Measurements from ENCODE around the gene KIF22. TPM values are rescaled to one million over a fixed set of nuclear protein-coding genes. Genes with fewer than 3 reads are reported as not detected.

Gene KIF22
- total and polyA plus RNA-seq, 11 donors = 12.2 to 91.2 (median 32.2) TPM

- DNase-seq (no peak), ATAC-seq (no peak)
- Histone ChIP-seq H3K4me3 (peak overlapping the region in 1 of 12 donors; percentile 73), H3K4me1 (peaks cover 0 to 22% (median 0%) of the 10 kb centered on the region in 12 donors), H3K27ac (peak overlapping the region in 1 of 12 donors; percentile 87), H3K36me3 (no peaks in the 10 kb centered on the region), H3K9me3 (no peaks in the 10 kb centered on the region), H3K27me3 (peaks cover 0 to 14% (median 0%) of the 10 kb centered on the region in 9 donors)
- intact Hi-C loops (cut with DNase I) = no loop called here
- 76 to 79% (median 77%) methylated on average over 9 to 21 of the region's 21 CpGs for WGBS, 4 donors
- TF ChIP-seq CTCF (IDR thresholded peaks at IDR 0.05) (no peak), POLR2A (IDR thresholded peaks at IDR 0.05) (no peak)
These were observed 46.6 kb upstream of the KIF22 start for GRCh38 chr16:29743827-29744531.

DNA sequence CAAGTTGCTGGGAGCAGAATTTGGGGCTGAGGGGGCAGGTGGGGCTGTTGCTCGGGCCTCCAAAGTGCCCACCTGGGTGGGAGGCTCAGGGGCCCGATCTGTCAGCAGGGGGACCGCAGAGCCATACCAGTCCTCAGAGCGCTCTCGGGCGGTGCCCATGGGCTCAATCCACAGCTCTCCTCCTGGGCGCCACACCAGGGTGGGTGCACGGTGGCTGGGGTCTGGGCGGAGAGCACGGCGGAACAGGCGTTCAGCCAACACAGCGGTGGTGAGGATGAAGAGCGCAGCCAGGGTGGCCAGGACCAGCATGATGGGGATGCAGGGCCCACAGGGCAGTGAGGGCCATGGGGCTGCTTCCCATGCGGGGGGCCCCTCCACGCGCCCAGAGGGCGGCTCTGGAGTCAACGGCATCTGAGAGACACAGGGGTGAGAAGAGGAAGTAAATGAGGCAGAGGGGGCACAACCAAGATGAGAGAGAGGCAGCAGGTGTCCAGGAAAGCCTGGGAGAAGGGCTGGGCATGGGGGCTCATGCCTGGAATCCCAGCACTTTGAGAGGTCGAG, 45.9 kb upstream of the KIF22 start:
- H3K27me3 ChIP-seq = peaks cover 0 to 14% (median 0%) of the 10 kb centered on the region in 9 donors
- 86 to 88% (median 86%) methylated on average over 11 to 20 of the region's 20 CpGs for WGBS, 4 donors
- ATAC-seq (no peak), DNase-seq (no peak)
- H3K27ac ChIP-seq = peak overlapping the region in 2 of 12 donors; percentile 63 to 87
- no peak for TF ChIP-seq CTCF (IDR thresholded peaks at IDR 0.05)
- no peak for TF ChIP-seq POLR2A (IDR thresholded peaks at IDR 0.05)
- peaks cover 0 to 21% (median 0%) of the 10 kb centered on the region in 12 donors for H3K4me1 ChIP-seq
- H3K4me3 ChIP-seq = peak overlapping the region in 4 of 12 donors; percentile 28 to 73 (median 45)
- intact Hi-C loops (cut with DNase I) = no loop called here
- H3K36me3 ChIP-seq = no peaks in the 10 kb centered on the region
- no peaks in the 10 kb centered on the region for H3K9me3 ChIP-seq

GRCh38 chr16:29745121-29745852, 45.3 kb upstream of the KIF22 start:
- H3K4me1 ChIP-seq = peaks cover 0 to 21% (median 0%) of the 10 kb centered on the region in 12 donors
- peak overlapping the region in 2 of 12 donors; percentile 63 to 87 for H3K27ac ChIP-seq
- no peaks in the 10 kb centered on the region for H3K36me3 ChIP-seq
- H3K4me3 ChIP-seq = peak overlapping the region in 10 of 12 donors; percentile 11 to 73 (median 33)
- 70 to 79% (median 75%) methylated on average over 16 of the region's 16 CpGs for WGBS, 4 donors
- TF ChIP-seq CTCF (IDR thresholded peaks at IDR 0.05) (no peak), POLR2A (IDR thresholded peaks at IDR 0.05) (no peak)
- no peaks in the 10 kb centered on the region for H3K9me3 ChIP-seq
- intact Hi-C loops (cut with DNase I) = no loop called here
- DNase-seq = no peak
- ATAC-seq = peak in 3 of 4 donors; percentile 28 to 66 (median 36)
- H3K27me3 ChIP-seq = peaks cover 0 to 14% (median 0%) of the 10 kb centered on the region in 9 donors

Data from heart left ventricle (tissue), 16 donors.